Mononuclear cell (primary cell): Measurements from ENCODE around the gene MOSPD2. TPM values are rescaled to one million over a fixed set of nuclear protein-coding genes. Genes with fewer than 3 reads are reported as not detected.
A peak's percentile ranks its signal among the peaks of the same experiment; 100 is the strongest.

Experiments used
- H3K27me3 ChIP-seq: 2 replicates; pipeline ENCODE4 v1.6.0; 2011; ENCODE audit warnings: low read length, control low read depth; ENCODE audit not compliant: insufficient read depth
- H3K4me1 ChIP-seq: 2 replicates; pipeline ENCODE4 v1.5.1; 2011; ENCODE audit warnings: mild to moderate bottlenecking, low read length, control low read depth; ENCODE audit not compliant: insufficient read depth
- H3K4me3 ChIP-seq: 2 replicates; pipeline ENCODE4 v1.5.1; 2011; ENCODE audit warnings: mild to moderate bottlenecking, low read length, moderate library complexity
- H3K9me3 ChIP-seq: 2 replicates; pipeline ENCODE4 v1.5.1; 2011; ENCODE audit warnings: low read depth, mild to moderate bottlenecking, control low read depth, low read length
- total RNA-seq: library from RNA; depleted of rRNA; stranded (reverse); fragments of >200 nt; gene quantifications from one replicate; pipeline ENCODE4 v1.2.3, GENCODE V29; 2012

The MOSPD2 gene
- 9.2 TPM for total RNA-seq

DNA sequence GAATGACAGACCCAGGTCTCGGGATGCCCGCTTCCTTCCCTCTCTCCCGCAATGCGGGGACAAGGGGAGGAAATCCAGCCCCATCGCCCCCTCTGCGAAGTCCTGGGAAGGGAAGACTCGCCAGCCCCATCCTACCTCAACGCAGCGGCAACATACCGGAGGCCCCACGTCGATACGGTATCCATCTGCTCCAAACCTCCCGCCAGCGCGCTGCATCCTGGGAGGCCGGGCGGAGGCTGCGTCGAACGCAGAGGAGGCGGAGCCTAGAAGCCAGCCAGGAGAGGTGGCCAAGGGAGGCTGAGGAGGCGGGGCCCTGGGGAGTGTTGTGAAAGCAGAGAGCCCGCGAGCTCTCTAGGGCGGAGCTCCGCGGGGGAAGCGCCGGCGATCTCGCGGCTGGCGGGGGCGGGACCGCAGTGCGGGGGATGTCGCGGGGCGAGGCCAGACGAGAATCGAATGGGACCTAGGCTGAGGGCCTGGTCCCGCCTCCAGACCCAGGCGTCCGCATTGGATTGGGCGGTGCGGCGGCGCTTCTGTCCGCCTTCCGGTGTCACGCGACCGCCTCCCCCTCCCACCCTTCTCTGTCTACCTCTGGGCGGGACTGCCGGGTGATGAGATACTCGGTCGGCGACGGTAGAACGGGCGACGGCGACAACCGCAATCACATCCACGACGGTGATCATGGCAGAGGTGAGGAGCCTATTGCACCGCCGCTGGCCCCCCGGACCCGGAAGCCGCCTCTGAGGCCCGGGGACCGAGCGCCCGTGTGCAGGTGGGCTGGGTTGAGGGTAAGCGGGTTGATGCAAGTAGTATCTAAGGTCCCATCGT is at the start of gene MOSPD2, which contains the start of gene FANCB:
TSS of gene MOSPD2 (plus strand) at position 571 of the 825 bp plus-strand sequence. CDS start at position 679, 108 bp downstream.
TSS of gene FANCB (minus strand) at position 219 of the 825 bp plus-strand sequence. CDS start 7,559 bp downstream, outside the sequence.
- Histone ChIP-seq H3K4me3 (peak within 1 kb of the TSS; percentile 80), H3K9me3 (no peaks in the 10 kb centered on the region), H3K4me1 (peaks cover 19% of the 10 kb centered on the region), H3K27me3 (no peaks in the 10 kb centered on the region)

DNA sequence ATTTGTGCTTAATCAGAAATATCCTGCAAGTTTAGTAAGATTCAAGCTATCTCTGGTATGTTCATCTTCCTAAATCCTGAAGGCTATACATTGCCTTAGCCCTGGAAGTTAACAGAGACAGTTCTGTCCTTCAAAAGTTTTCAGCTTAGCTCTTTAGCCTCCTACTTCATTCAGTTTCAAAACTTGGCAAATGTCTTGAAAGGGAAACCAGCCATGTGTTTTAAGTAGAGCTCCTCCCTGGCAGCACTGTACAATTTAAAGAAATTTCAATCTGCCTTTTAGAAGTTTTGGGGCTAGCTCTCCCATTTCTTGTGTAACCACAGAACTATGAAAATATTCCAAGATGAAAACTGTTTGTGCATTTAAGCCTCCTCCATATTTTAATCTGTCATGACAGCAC is 47.4 kb upstream of the MOSPD2 start:
- no peaks in the 10 kb centered on the region for H3K9me3 ChIP-seq
- H3K4me3 ChIP-seq, result no peak overlapping the region
- H3K27me3 ChIP-seq, result no peaks in the 10 kb centered on the region

DNA sequence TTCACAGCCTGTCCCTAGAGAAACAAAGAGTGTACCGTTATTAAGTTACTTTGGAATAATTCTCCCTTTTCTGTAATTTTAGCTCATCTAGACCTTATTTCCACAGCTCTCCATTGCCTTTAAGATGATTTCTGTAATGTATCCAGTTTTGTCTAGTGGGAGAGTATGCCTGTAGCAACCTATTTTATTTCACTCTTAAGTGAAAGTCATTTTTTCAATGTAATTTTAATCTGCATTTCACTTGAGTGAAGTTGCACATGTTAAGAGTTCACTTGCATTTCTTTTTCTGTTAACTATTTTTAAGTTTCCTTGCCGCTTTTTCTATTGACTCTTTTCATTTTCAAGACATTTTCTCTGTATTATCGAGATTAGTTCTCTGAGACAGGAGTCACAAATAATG is 46.9 kb upstream of the MOSPD2 start:
- H3K4me1 ChIP-seq, result no peaks in the 10 kb centered on the region
- H3K4me3 ChIP-seq, result no peak overlapping the region
- H3K9me3 ChIP-seq, result no peaks in the 10 kb centered on the region
- no peaks in the 10 kb centered on the region for H3K27me3 ChIP-seq

More for the DNA sequence above, 47.4 kb upstream of the MOSPD2 start:
- H3K4me1 ChIP-seq, result no peaks in the 10 kb centered on the region

DNA sequence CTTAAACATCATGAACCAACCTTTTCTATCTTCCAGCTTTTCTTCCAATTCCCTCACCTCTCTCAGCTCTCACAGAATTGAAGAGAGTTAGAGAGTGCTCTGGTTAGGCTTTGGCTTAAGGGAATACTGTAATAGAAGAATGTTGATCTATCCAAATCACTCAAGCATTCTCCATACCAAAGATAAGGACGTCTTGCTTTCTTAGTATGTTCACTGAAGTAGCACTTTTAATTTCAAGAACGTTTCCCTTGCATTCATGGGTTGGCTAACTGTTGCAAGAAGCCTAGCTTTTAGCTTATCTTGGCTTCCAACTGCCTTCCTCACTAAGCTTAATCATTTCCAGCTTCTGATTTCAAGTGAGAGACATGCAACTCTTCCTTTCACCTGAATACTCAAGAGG is 43.6 kb upstream of the MOSPD2 start:
- no peaks in the 10 kb centered on the region for H3K27me3 ChIP-seq
- H3K4me1 ChIP-seq, result no peaks in the 10 kb centered on the region
- H3K4me3 ChIP-seq, result no peak overlapping the region
- H3K9me3 ChIP-seq, result no peaks in the 10 kb centered on the region

DNA sequence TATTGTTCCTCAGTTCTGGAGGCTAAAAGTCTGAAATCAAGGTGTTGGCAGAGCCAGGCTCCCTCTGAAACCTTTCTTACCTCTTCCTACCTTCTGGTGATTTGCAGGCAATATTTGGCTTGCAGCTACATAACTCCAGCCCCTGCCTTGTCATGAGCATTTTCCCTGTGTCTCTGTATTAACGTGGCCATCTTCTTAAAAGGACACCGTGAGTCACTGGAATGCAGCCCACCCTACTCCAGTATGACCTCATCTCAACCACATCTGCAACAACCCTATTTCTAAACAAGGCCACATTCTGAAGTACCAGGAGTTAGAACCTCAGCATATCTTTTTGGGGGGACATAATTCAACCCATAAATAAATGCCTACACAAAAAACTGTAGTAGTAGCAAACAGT is 41.1 kb upstream of the MOSPD2 start:
- no peaks in the 10 kb centered on the region for H3K9me3 ChIP-seq
- no peaks in the 10 kb centered on the region for H3K27me3 ChIP-seq
- no peaks in the 10 kb centered on the region for H3K4me1 ChIP-seq
- H3K4me3 ChIP-seq, result no peak overlapping the region

DNA sequence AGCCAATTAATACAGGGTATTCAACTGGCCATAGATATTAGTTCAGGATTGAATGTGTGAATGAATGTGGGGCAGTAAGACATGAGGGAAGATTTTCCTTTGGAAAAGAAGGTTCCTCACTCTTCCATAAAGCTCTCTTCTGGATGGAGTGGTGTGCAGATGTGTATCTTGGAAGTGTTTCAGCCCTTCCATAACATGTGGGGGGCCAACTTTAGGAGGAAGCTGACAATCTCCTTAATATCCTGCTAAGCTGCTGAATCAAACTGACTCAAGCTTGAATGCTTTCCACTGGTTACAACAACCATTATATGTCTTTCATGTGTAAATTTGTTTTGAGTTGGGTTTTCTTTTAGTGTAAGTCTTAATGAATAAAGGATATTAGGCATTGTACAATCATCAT is 40.6 kb upstream of the MOSPD2 start:
- no peaks in the 10 kb centered on the region for H3K27me3 ChIP-seq
- H3K4me1 ChIP-seq, result no peaks in the 10 kb centered on the region
- no peaks in the 10 kb centered on the region for H3K9me3 ChIP-seq
- no peak overlapping the region for H3K4me3 ChIP-seq

DNA sequence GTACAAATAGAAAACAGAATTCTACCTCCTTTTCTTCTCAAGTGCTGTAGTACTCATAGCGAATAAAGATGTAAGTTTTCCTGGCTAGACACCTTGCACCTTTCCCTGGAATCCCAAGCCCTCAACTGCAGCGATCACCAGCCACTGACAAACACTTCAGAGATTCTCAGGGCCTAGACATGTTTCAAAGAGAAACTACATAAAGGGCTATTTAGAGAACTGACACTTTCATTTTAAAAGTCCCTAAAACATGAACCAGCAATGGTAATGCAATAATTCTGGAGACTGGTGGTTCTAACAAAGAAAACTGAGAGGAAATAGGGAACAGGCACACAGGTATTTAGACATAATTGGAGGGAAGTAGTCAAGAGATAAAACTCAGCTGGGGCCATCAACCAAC is 36.1 kb upstream of the MOSPD2 start:
- Histone ChIP-seq H3K4me3 (no peak overlapping the region), H3K9me3 (no peaks in the 10 kb centered on the region), H3K4me1 (peaks cover 7% of the 10 kb centered on the region), H3K27me3 (no peaks in the 10 kb centered on the region)

DNA sequence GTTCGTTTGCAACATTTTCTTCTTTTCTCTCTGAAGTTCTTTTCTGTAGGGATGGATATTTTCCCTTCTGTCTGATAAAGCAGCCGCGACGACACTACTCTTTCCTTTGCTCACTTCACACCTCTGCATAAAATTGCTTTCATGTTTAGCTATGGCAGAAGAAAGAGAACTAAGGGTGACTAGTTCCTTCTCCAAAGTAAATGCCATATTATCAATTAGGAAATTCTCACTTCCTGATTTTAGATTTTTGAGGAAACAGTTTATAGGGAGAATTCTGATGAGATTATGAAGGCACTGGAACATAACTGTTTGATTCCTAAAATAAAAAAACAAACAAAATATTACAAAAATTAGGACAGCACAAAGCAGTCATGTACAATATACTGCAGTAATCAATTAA is 29.6 kb upstream of the MOSPD2 start:
- Histone ChIP-seq H3K4me1 (peaks cover 16% of the 10 kb centered on the region), H3K4me3 (no peak overlapping the region), H3K27me3 (no peaks in the 10 kb centered on the region), H3K9me3 (no peaks in the 10 kb centered on the region)

DNA sequence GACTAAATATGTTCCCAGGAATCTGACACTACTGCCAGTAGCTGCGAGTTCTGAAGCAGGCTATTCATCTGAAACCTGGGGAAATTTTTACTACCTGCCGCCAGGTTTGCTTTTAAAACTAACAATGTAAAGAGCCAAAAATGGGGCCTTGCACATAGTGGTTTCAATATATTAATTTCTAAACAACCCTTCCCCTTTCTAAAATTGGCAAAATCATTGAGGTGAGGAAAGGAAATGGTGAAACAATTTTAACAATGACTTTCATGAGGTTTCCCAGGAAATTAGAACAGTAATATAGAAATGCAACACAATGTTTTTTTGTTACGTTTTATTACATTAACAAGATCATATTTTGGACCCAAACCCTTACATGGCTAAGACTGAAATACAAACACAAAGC is 21.7 kb upstream of the MOSPD2 start:
- Histone ChIP-seq H3K4me3 (no peak overlapping the region), H3K4me1 (peaks cover 12% of the 10 kb centered on the region), H3K27me3 (no peaks in the 10 kb centered on the region), H3K9me3 (no peaks in the 10 kb centered on the region)

DNA sequence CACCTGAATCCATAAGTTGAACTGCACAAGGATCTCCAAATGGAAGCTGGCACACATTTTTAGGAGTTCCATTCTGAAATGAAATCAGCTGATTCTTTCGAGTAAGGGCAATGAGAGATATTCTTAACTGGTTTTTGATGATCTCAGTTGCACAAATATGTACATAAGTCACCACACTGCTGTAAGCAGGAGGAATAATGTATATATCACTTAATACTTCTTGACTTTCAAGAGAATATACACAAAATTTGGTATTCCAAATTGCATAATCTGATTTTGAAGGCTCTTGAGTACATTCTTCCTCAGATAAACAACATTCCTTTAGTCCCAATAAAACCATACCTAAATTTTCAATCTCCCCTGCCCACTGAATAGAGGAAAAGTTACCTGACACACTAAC is 8.6 kb upstream of the MOSPD2 start:
- H3K9me3 ChIP-seq, result no peaks in the 10 kb centered on the region
- no peaks in the 10 kb centered on the region for H3K27me3 ChIP-seq
- no peak overlapping the region for H3K4me3 ChIP-seq
- H3K4me1 ChIP-seq, result no peaks in the 10 kb centered on the region

DNA sequence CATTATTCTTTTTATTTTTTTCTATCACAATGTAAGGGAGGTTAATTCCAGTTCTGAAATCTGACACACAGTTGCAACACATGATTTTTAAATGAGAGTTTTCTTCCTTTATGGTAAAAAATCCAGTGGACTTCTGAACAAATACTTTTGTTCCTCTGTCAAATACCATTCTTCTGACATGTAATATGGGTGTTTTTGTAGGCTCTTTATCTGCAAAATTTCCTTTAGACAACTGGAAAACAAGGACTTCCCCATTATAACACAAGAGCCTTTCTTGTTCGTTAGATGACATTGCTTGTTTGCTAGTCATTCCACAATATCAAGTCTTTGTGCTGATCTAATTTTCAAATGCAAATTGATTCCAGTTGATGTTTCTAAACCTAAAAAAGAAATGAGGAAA is 8.0 kb upstream of the MOSPD2 start:
- no peak overlapping the region for H3K4me3 ChIP-seq
- no peaks in the 10 kb centered on the region for H3K9me3 ChIP-seq
- H3K4me1 ChIP-seq, result no peaks in the 10 kb centered on the region
- H3K27me3 ChIP-seq, result no peaks in the 10 kb centered on the region

DNA sequence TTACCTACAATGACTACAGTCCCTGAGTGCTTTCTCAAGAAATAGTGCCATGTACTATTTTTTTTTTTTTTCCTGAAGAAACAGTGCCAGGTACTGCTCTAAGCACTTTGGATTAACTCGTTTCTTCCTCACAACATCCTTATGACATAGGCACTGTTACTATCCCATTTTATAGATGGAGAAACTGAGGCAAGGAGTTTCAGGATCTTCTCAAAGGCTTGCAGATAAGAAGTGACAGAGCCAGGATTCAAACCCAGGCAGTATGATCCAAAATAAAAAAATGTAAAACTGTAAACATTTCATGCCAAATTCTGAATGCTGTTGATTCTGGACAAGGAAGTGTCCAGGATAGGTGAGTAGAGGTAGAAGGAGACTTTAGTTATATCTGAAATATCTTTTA is 1.5 kb upstream of the MOSPD2 start:
- Histone ChIP-seq H3K27me3 (no peaks in the 10 kb centered on the region), H3K4me1 (peaks cover 19% of the 10 kb centered on the region), H3K4me3 (no peak overlapping the region)

DNA sequence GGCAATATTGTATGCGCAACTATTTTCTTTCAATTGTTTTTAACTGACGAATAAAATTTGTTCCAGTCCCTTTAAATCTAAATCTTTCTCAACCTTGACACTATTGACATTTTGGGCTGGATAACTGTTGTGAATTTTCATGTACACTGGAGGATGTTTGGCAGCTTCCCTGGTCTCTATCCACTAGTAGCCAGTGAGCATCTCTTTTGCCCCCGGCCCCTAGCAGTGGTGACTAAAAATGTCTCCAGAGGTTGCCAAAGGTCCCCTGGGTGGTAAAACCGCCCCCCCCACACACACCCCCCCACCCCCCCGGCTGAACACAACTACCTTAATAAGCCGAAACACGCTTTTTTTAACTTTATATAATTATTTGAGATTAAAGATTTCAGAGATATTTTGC is 866 bp upstream of the MOSPD2 start:
- Histone ChIP-seq H3K27me3 (no peaks in the 10 kb centered on the region), H3K4me1 (peaks cover 19% of the 10 kb centered on the region), H3K9me3 (no peaks in the 10 kb centered on the region), H3K4me3 (peak overlapping the region; percentile 62)

More for the DNA sequence above, 1.5 kb upstream of the MOSPD2 start:
- H3K9me3 ChIP-seq, result no peaks in the 10 kb centered on the region

DNA sequence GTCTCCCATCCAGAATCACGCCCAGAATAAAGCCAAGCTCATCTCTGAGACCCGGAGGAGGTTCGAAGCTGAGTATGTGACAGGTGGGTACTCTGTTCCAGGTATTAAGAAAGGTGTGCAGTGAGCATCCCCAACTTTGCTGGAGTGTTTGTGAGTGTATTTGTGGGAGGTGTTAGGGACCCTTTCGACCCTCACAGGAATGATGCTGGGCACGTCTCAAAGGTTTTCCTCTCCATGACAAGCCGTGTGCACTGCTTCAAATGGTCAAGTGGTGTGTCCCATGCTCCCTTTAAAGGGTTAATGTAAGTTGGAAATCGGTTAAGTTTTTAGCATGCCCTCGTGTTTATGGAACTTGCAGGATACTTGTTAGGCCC is 442 bp downstream of the MOSPD2 start:
- H3K4me1 ChIP-seq, result peaks cover 19% of the 10 kb centered on the region

DNA sequence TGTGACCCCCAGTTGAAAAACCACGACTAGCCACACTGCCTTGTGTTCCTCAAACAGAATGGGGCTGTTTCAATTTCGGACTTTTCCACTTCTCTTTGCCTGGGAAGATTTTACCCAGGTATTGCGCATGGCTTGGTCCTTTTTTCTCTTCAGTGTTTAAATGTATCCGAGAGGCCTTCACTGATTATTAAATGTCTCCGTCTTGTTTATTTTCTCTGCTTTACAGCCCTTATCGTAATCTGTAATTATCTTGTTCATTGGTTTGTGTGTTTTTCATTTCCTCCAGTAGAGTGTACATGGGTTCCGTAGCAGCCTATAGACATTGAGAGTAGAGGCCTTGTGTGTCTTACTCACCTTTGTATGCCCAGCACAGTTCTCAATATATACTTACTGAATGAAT is 2.4 kb downstream of the MOSPD2 start:
- no peaks in the 10 kb centered on the region for H3K27me3 ChIP-seq
- peaks cover 22% of the 10 kb centered on the region for H3K4me1 ChIP-seq
- no peaks in the 10 kb centered on the region for H3K9me3 ChIP-seq
- H3K4me3 ChIP-seq, result no peak overlapping the region

More for the DNA sequence above, 442 bp downstream of the MOSPD2 start:
- Histone ChIP-seq H3K9me3 (no peaks in the 10 kb centered on the region), H3K27me3 (no peaks in the 10 kb centered on the region), H3K4me3 (peak overlapping the region; percentile 80)

DNA sequence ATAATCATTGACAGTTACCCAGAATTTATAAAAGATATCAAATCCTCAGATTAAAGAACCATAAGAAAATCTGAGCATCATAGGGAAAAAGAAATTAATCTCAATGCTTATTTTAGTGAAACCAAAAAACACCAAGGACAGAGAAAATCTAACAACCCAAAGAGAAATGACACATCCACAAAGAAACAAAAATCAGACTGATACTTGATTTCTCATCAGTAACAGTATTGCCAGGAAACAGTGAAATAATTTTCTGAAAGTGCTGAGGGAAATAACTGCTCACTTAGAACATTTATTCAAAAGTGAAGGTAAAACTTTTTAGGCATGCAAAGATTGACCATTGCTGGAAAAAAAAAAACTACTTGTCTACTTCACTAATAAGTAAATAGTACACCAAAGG is 10.6 kb downstream of the MOSPD2 start:
- no peaks in the 10 kb centered on the region for H3K9me3 ChIP-seq
- H3K27me3 ChIP-seq, result no peaks in the 10 kb centered on the region
- H3K4me1 ChIP-seq, result peaks cover 3% of the 10 kb centered on the region
- no peak overlapping the region for H3K4me3 ChIP-seq
